ENCODE results near the gene SLC41A2. TPM values are rescaled to one million over a fixed set of nuclear protein-coding genes. Genes with fewer than 3 reads are reported as not detected.

Gene SLC41A2
- total and polyA plus RNA-seq, 4 donors, result 7.7 to 235 (median 25.2) TPM

DNA sequence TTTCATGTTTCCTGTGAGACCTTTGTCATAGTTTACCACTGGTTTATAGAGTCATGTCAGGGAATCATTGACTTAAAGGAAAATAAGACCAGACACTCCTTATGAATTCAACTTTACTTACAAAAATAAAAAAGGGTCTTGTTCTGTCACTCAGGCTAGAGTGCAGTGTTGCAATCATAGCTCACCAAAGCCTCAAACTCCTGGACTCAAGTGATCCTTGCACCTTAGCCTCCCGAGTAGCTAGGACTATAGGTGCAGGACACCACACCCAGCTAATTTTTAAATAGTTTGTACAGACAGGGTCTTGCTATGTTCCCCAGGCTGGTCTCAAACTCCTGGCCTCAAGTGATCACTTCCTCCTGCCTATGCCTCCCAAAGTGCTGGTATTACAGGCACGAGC, 19.0 kb downstream of the SLC41A2 start:
- WGBS, result 59% methylated on average over 2 of the region's 2 CpGs
- TF ChIP-seq HNF4A (conservative IDR thresholded peaks at IDR 0.05), result peak; percentile 31 to 52
- no peak for TF ChIP-seq EGR1 (IDR thresholded peaks at IDR 0.05; ENCODE audit: low read depth in 2 of 2)
- Histone ChIP-seq H3K36me3 (ENCODE audit: control insufficient read depth in 4 of 4, insufficient read depth in 3 of 4, low read depth in 1 of 4, low read length in 3 of 4) (peaks cover 0 to 3% (median 0%) of the 10 kb centered on the region in 4 donors), H3K4me3 (ENCODE audit: low read depth in 1 of 3, low read length in 3 of 3) (no peak overlapping the region), H3K9ac (ENCODE audit: low read depth in 1 of 2, low read length in 2 of 2) (no peak overlapping the region), H3K9me3 (ENCODE audit: control insufficient read depth in 4 of 4, low read length in 3 of 4) (no peaks in the 10 kb centered on the region), H3K27ac (ENCODE audit: low read depth in 1 of 2, low read length in 2 of 2) (peak overlapping the region; percentile 1 to 34), H3K4me1 (ENCODE audit: control insufficient read depth in 4 of 4, insufficient read depth in 4 of 4, low read length in 3 of 4) (peaks cover 20 to 45% (median 31%) of the 10 kb centered on the region in 4 donors), H3K27me3 (ENCODE audit: control insufficient read depth in 4 of 4, insufficient read depth in 4 of 4, low read length in 3 of 4) (no peaks in the 10 kb centered on the region)
- DNase-seq (ENCODE audit: low spot score), result no peak

DNA sequence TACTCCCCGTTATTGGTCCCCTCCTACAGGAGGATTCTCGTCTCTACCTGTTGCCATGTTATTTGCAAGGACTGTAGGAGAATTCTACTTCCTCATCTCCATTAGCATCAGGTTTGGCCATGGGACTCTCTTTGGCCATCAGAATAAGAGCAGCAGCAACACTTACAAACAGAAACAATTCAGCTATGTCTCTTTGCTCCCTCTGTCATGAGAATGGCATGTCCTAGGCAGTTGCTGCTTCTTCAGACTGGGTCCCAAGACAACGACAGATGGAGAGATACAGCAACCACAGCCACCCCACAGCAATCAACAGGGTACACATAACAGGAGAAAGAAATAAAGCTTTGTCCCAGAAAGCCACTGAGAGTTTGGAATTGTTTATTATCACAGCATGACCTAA, 19.7 kb downstream of the SLC41A2 start:
- WGBS, result 76% methylated on average over 3 of the region's 3 CpGs
- H3K4me3 ChIP-seq (ENCODE audit: low read depth in 1 of 3, low read length in 3 of 3), result no peak overlapping the region
- DNase-seq (ENCODE audit: low spot score), result no peak
- no peaks in the 10 kb centered on the region for H3K27me3 ChIP-seq (ENCODE audit: control insufficient read depth in 4 of 4, insufficient read depth in 4 of 4, low read length in 3 of 4)
- H3K9me3 ChIP-seq (ENCODE audit: control insufficient read depth in 4 of 4, low read length in 3 of 4), result no peaks in the 10 kb centered on the region
- H3K9ac ChIP-seq (ENCODE audit: low read depth in 1 of 2, low read length in 2 of 2), result no peak overlapping the region
- H3K36me3 ChIP-seq (ENCODE audit: control insufficient read depth in 4 of 4, insufficient read depth in 3 of 4, low read depth in 1 of 4, low read length in 3 of 4), result peaks cover 0 to 3% (median 0%) of the 10 kb centered on the region in 4 donors
- no peak overlapping the region for H3K27ac ChIP-seq (ENCODE audit: low read depth in 1 of 2, low read length in 2 of 2)
- H3K4me1 ChIP-seq (ENCODE audit: control insufficient read depth in 4 of 4, insufficient read depth in 4 of 4, low read length in 3 of 4), result peaks cover 15 to 38% (median 28%) of the 10 kb centered on the region in 4 donors
- no peak for TF ChIP-seq YY1 (IDR thresholded peaks at IDR 0.05)
- TF ChIP-seq JUND (IDR thresholded peaks at IDR 0.05), result no peak
- TF ChIP-seq RXRA (IDR thresholded peaks at IDR 0.05), result no peak
- TF ChIP-seq FOXA2 (IDR thresholded peaks at IDR 0.05), result no peak
- no peak for TF ChIP-seq HNF4G (IDR thresholded peaks at IDR 0.05)
- no peak for TF ChIP-seq HNF4A (conservative IDR thresholded peaks at IDR 0.05)
- TF ChIP-seq, protein P1, sequence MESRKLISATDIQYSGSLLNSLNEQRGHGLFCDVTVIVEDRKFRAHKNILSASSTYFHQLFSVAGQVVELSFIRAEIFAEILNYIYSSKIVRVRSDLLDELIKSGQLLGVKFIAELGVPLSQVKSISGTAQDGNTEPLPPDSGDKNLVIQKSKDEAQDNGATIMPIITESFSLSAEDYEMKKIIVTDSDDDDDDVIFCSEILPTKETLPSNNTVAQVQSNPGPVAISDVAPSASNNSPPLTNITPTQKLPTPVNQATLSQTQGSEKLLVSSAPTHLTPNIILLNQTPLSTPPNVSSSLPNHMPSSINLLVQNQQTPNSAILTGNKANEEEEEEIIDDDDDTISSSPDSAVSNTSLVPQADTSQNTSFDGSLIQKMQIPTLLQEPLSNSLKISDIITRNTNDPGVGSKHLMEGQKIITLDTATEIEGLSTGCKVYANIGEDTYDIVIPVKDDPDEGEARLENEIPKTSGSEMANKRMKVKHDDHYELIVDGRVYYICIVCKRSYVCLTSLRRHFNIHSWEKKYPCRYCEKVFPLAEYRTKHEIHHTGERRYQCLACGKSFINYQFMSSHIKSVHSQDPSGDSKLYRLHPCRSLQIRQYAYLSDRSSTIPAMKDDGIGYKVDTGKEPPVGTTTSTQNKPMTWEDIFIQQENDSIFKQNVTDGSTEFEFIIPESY (IDR thresholded peaks at IDR 0.05), result no peak
- TF ChIP-seq SP1 (IDR thresholded peaks at IDR 0.05), result no peak
- TF ChIP-seq, protein P2, sequence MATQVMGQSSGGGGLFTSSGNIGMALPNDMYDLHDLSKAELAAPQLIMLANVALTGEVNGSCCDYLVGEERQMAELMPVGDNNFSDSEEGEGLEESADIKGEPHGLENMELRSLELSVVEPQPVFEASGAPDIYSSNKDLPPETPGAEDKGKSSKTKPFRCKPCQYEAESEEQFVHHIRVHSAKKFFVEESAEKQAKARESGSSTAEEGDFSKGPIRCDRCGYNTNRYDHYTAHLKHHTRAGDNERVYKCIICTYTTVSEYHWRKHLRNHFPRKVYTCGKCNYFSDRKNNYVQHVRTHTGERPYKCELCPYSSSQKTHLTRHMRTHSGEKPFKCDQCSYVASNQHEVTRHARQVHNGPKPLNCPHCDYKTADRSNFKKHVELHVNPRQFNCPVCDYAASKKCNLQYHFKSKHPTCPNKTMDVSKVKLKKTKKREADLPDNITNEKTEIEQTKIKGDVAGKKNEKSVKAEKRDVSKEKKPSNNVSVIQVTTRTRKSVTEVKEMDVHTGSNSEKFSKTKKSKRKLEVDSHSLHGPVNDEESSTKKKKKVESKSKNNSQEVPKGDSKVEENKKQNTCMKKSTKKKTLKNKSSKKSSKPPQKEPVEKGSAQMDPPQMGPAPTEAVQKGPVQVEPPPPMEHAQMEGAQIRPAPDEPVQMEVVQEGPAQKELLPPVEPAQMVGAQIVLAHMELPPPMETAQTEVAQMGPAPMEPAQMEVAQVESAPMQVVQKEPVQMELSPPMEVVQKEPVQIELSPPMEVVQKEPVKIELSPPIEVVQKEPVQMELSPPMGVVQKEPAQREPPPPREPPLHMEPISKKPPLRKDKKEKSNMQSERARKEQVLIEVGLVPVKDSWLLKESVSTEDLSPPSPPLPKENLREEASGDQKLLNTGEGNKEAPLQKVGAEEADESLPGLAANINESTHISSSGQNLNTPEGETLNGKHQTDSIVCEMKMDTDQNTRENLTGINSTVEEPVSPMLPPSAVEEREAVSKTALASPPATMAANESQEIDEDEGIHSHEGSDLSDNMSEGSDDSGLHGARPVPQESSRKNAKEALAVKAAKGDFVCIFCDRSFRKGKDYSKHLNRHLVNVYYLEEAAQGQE (IDR thresholded peaks at IDR 0.05), result no peak
- TF ChIP-seq, protein P3, sequence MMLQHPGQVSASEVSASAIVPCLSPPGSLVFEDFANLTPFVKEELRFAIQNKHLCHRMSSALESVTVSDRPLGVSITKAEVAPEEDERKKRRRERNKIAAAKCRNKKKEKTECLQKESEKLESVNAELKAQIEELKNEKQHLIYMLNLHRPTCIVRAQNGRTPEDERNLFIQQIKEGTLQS (IDR thresholded peaks at IDR 0.05), result no peak
- TF ChIP-seq, protein P4, sequence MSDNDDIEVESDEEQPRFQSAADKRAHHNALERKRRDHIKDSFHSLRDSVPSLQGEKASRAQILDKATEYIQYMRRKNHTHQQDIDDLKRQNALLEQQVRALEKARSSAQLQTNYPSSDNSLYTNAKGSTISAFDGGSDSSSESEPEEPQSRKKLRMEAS (IDR thresholded peaks at IDR 0.05), result no peak
- TF ChIP-seq GABPA (IDR thresholded peaks at IDR 0.05 in 1 of 2, conservative IDR thresholded peaks at IDR 0.05 in 1 of 2), result no peak
- TF ChIP-seq EGR1 (IDR thresholded peaks at IDR 0.05; ENCODE audit: low read depth in 2 of 2), result no peak
